Thoracic aorta (tissue), 2 donors: ENCODE data around the gene NLRX1. TPM values are rescaled to one million over a fixed set of nuclear protein-coding genes. Genes with fewer than 3 reads are reported as not detected.

Experiments
- ATAC-seq: fragments of 150-250 bp; one replicate; pipeline ENCODE4 v1.8.0; 2017; ENCODE audit warnings: low read depth; ENCODE audit not compliant: insufficient number of reproducible peaks, low FRiP score
- DNase-seq: peaks from one replicate; pipeline ENCODE4 v3.0.0-alpha.2; 2020; ENCODE audit warnings: low spot score
- H3K27ac ChIP-seq, 2 donors: fragments of 200-600 bp; sonication (generic); 1 replicate in 1 of 2; 2 replicates in 1 of 2; pipeline ENCODE4 v1.5.1; 2016; ENCODE audit warnings: mild to moderate bottlenecking in 2 of 2, moderate library complexity in 2 of 2
- H3K27me3 ChIP-seq: fragments of 200-600 bp; sonication (generic); replicated peaks from 2 replicates; pipeline ENCODE4 v1.6.0; 2016; ENCODE audit warnings: mild to moderate bottlenecking; ENCODE audit not compliant: insufficient read depth
- H3K36me3 ChIP-seq: fragments of 200-600 bp; sonication (generic); one replicate; pipeline ENCODE4 v1.5.1; 2016
- H3K4me1 ChIP-seq, 2 donors: fragments of 200-600 bp; sonication (generic); 1 replicate in 1 of 2; 2 replicates in 1 of 2; pipeline versions ENCODE4 v1.5.1 to v1.6.0; 2016; ENCODE audit warnings: low read depth in 2 of 2, mild to moderate bottlenecking in 1 of 2; ENCODE audit not compliant: control insufficient read depth in 1 of 2
- H3K4me3 ChIP-seq: fragments of 200-600 bp; sonication (generic); 2 replicates; pipeline ENCODE4 v1.5.1; 2016; ENCODE audit warnings: mild to moderate bottlenecking
- H3K9me3 ChIP-seq: fragments of 200-600 bp; sonication (generic); 2 replicates; pipeline ENCODE4 v1.5.1; 2016
- CTCF ChIP-seq: fragments of 200-600 bp; sonication (generic); IDR thresholded peaks from one replicate; pipeline ENCODE4 v1.5.1; 2019; ENCODE audit warnings: antibody characterized with exemption
- total RNA-seq, 2 donors: library from RNA; depleted of rRNA; stranded (reverse); fragments of >200 nt; gene quantifications; one replicate each; pipeline versions ENCODE4 v1.1.0 to v1.2.3, GENCODE V29; 2016

The NLRX1 gene
- total RNA-seq, 2 donors from 2014 or later = 18.9 to 20.2 TPM

- Histone ChIP-seq H3K27me3 (no peaks in the 10 kb centered on the region), H3K9me3 (no peaks in the 10 kb centered on the region), H3K4me1 (peaks cover 3 to 16% of the 10 kb centered on the region in 2 donors), H3K4me3 (no peak overlapping the region), H3K27ac (no peak overlapping the region), H3K36me3 (no peaks in the 10 kb centered on the region)
- DNase-seq (no peak), ATAC-seq (peak; percentile 46)
- peak; percentile 81 for TF ChIP-seq CTCF
Observed at GRCh38 chr11:119144825-119145486, 23.6 kb upstream of the NLRX1 start.

GRCh38 chr11:119145551-119145950 is 23.0 kb upstream of the NLRX1 start:
- Histone ChIP-seq H3K9me3 (no peaks in the 10 kb centered on the region), H3K27me3 (no peaks in the 10 kb centered on the region), H3K27ac (no peak overlapping the region), H3K4me1 (peaks cover 3 to 17% of the 10 kb centered on the region in 2 donors), H3K4me3 (no peak overlapping the region), H3K36me3 (no peaks in the 10 kb centered on the region)
- ATAC-seq (no peak), DNase-seq (no peak)
- no peak for TF ChIP-seq CTCF

- DNase-seq (no peak), ATAC-seq (no peak)
- peaks cover 3 to 17% of the 10 kb centered on the region in 2 donors for H3K4me1 ChIP-seq
Observed at GRCh38 chr11:119147604-119148333, 20.8 kb upstream of the NLRX1 start.

GRCh38 chr11:119148720-119149017 is 19.9 kb upstream of the NLRX1 start:
- Histone ChIP-seq H3K4me1 (peaks cover 3 to 17% of the 10 kb centered on the region in 2 donors), H3K27ac (no peak overlapping the region), H3K27me3 (no peaks in the 10 kb centered on the region), H3K4me3 (peak overlapping the region; percentile 80), H3K36me3 (no peaks in the 10 kb centered on the region), H3K9me3 (no peaks in the 10 kb centered on the region)
- no peak for TF ChIP-seq CTCF
- DNase-seq (no peak), ATAC-seq (no peak)

More at GRCh38 chr11:119147604-119148333, 20.8 kb upstream of the NLRX1 start:
- no peaks in the 10 kb centered on the region for H3K27me3 ChIP-seq
- H3K27ac ChIP-seq = no peak overlapping the region
- no peaks in the 10 kb centered on the region for H3K9me3 ChIP-seq
- no peak for TF ChIP-seq CTCF
- no peak overlapping the region for H3K4me3 ChIP-seq
- no peaks in the 10 kb centered on the region for H3K36me3 ChIP-seq

- H3K27me3 ChIP-seq = no peaks in the 10 kb centered on the region
- H3K9me3 ChIP-seq = no peaks in the 10 kb centered on the region
- H3K4me1 ChIP-seq = peaks cover 3 to 17% of the 10 kb centered on the region in 2 donors
- no peak for DNase-seq
- no peak within 1 kb of the TSS for H3K27ac ChIP-seq
- peak within 1 kb of the TSS; percentile 80 for H3K4me3 ChIP-seq
- ATAC-seq = no peak
- no peak for TF ChIP-seq CTCF
- no peaks in the 10 kb centered on the region for H3K36me3 ChIP-seq
Observed at GRCh38 chr11:119149018-119149785, 19.3 kb upstream of the NLRX1 start, which contains the start of gene ABCG4. Gene ABCG4, plus strand, starts transcription at chr11:119149052. Its CDS starts 914 bp downstream, at chr11:119149966.
